ENCODE measurements around the gene XPC.

DNA sequence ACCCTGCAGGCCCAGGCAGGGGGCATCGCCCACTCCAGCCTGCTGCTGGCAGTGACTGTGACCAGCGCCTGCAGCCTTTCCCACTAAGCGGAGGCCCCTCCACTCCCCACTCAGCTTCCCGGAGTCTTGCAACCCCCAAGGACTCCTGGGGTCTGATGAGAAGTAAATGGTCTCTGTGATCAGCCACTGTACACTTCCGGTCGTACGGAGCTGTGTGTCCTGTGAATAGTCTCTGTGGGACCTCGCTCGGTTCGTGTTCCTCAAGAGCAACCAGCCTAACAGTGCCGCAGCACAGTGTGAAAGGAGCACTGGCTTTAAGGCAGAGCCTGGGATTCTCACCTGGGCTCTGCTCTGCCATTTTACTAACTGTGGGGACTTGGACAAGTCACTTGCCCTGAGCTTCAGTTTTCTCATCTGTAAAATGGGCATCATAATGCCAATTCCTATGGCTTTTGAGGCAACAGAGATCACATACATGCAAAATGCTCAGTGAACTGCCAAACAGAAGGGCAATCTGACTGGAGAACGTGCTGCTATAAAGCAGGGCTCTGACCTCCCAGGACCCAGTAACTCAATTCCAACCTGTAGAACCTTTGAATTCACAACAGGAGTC lies 26.8 kb downstream of the XPC start:
- TF ChIP-seq, protein P1, sequence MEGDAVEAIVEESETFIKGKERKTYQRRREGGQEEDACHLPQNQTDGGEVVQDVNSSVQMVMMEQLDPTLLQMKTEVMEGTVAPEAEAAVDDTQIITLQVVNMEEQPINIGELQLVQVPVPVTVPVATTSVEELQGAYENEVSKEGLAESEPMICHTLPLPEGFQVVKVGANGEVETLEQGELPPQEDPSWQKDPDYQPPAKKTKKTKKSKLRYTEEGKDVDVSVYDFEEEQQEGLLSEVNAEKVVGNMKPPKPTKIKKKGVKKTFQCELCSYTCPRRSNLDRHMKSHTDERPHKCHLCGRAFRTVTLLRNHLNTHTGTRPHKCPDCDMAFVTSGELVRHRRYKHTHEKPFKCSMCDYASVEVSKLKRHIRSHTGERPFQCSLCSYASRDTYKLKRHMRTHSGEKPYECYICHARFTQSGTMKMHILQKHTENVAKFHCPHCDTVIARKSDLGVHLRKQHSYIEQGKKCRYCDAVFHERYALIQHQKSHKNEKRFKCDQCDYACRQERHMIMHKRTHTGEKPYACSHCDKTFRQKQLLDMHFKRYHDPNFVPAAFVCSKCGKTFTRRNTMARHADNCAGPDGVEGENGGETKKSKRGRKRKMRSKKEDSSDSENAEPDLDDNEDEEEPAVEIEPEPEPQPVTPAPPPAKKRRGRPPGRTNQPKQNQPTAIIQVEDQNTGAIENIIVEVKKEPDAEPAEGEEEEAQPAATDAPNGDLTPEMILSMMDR (IDR thresholded peaks at IDR 0.05; ENCODE audit: insufficient read depth, low read length, poor library complexity, severe bottlenecking) = no peak
- no peak for TF ChIP-seq EZH2phosphoT487 (conservative IDR thresholded peaks at IDR 0.05; ENCODE audit: low read length)

Measured in SU-DHL-6 (cell line).